Activated CD4-positive, alpha-beta T cell treated with anti-CD3 and anti-CD28 coated beads, Interleukin-2, amount 10 ng/mL, durations not matched to agents 7 days and 5 days (primary cell): Measurements from ENCODE around the gene GALNTL6. TPM values are rescaled to one million over a fixed set of nuclear protein-coding genes. Genes with fewer than 3 reads are reported as not detected.

ENCODE experiments used
- CTCF ChIA-PET: fragments of 350-600 bp; sonication (Branson Sonifier 250); formaldehyde crosslinking; loops from one replicate; lab custom pipeline; 2021; ENCODE audit warnings: antibody characterized with exemption; lab: Charles Lee
- POLR2A ChIA-PET: fragments of 350-600 bp; sonication (Branson Sonifier 250); formaldehyde crosslinking; loops from one replicate; lab custom pipeline; 2021; ENCODE audit warnings: antibody characterized with exemption; lab: Charles Lee
- DNase-seq: peaks from one replicate; pipeline ENCODE4 v3.0.0-alpha.2; 2020
- H3K27ac Mint-ChIP-seq: one replicate; pipeline ENCODE4 v1.8.0; 2021; ENCODE audit warnings: mild to moderate bottlenecking, moderate library complexity, mixed read lengths
- H3K27me3 Mint-ChIP-seq: one replicate; pipeline ENCODE4 v1.8.0; 2021; ENCODE audit warnings: mixed read lengths
- H3K36me3 Mint-ChIP-seq: one replicate; pipeline ENCODE4 v1.8.0; 2021; ENCODE audit warnings: low read depth, mixed read lengths
- H3K4me1 Mint-ChIP-seq: one replicate; pipeline ENCODE4 v1.8.0; 2021; ENCODE audit warnings: mixed read lengths
- H3K4me3 Mint-ChIP-seq: one replicate; pipeline ENCODE4 v1.8.0; 2021; ENCODE audit warnings: mild to moderate bottlenecking, moderate library complexity, mixed read lengths
- H3K9me3 Mint-ChIP-seq: one replicate; pipeline ENCODE4 v1.8.0; 2021; ENCODE audit warnings: mixed read lengths
- total RNA-seq, 2 experiments: library from RNA; stranded (reverse); gene quantifications; one replicate each; pipeline ENCODE4 v1.2.3, GENCODE V29; 2021

The GALNTL6 gene
- total RNA-seq, 2 experiments from 2014 or later = not detected

- no peaks in the 10 kb centered on the region for H3K36me3 Mint-ChIP-seq
Observed at GRCh38 chr4:172619798-172620197, 806.6 kb downstream of the GALNTL6 start.

GRCh38 chr4:172628263-172628662, 815.1 kb downstream of the GALNTL6 start:
- Mint-ChIP-seq H3K4me3 (no peak overlapping the region), H3K4me1 (no peaks in the 10 kb centered on the region), H3K9me3 (no peaks in the 10 kb centered on the region), H3K36me3 (no peaks in the 10 kb centered on the region), H3K27ac (no peak overlapping the region), H3K27me3 (no peaks in the 10 kb centered on the region)
- no peak for DNase-seq
- POLR2A ChIA-PET = no interaction called here
- CTCF ChIA-PET = no interaction called here

More at GRCh38 chr4:172619798-172620197, 806.6 kb downstream of the GALNTL6 start:
- Mint-ChIP-seq H3K27ac (no peak overlapping the region), H3K4me1 (no peaks in the 10 kb centered on the region), H3K27me3 (no peaks in the 10 kb centered on the region), H3K4me3 (no peak overlapping the region), H3K9me3 (no peaks in the 10 kb centered on the region)
- ChIA-PET POLR2A (no interaction called here), CTCF (no interaction called here)
- DNase-seq = no peak

GRCh38 chr4:172630280-172630679, 817.1 kb downstream of the GALNTL6 start:
- Mint-ChIP-seq H3K27ac (no peak overlapping the region), H3K36me3 (no peaks in the 10 kb centered on the region), H3K9me3 (no peaks in the 10 kb centered on the region), H3K27me3 (no peaks in the 10 kb centered on the region), H3K4me3 (no peak overlapping the region), H3K4me1 (no peaks in the 10 kb centered on the region)
- POLR2A ChIA-PET = no interaction called here
- CTCF ChIA-PET = no interaction called here
- no peak for DNase-seq

GRCh38 chr4:172631832-172632231, 818.6 kb downstream of the GALNTL6 start:
- H3K4me3 Mint-ChIP-seq = no peak overlapping the region
- no peak overlapping the region for H3K27ac Mint-ChIP-seq
- ChIA-PET CTCF (no interaction called here), POLR2A (no interaction called here)
- no peaks in the 10 kb centered on the region for H3K4me1 Mint-ChIP-seq
- no peaks in the 10 kb centered on the region for H3K9me3 Mint-ChIP-seq
- DNase-seq = no peak
- no peaks in the 10 kb centered on the region for H3K27me3 Mint-ChIP-seq
- H3K36me3 Mint-ChIP-seq = no peaks in the 10 kb centered on the region

GRCh38 chr4:172648471-172648870, 835.3 kb downstream of the GALNTL6 start:
- CTCF ChIA-PET = no interaction called here
- POLR2A ChIA-PET = no interaction called here

GRCh38 chr4:172649143-172649542, 835.9 kb downstream of the GALNTL6 start:
- Mint-ChIP-seq H3K27me3 (no peaks in the 10 kb centered on the region), H3K4me3 (no peak overlapping the region), H3K36me3 (no peaks in the 10 kb centered on the region), H3K4me1 (no peaks in the 10 kb centered on the region), H3K27ac (no peak overlapping the region), H3K9me3 (no peaks in the 10 kb centered on the region)
- ChIA-PET CTCF (no interaction called here), POLR2A (no interaction called here)
- DNase-seq = no peak

More at GRCh38 chr4:172648471-172648870, 835.3 kb downstream of the GALNTL6 start:
- H3K27ac Mint-ChIP-seq = no peak overlapping the region
- no peaks in the 10 kb centered on the region for H3K27me3 Mint-ChIP-seq
- DNase-seq = no peak
- H3K4me1 Mint-ChIP-seq = no peaks in the 10 kb centered on the region
- H3K9me3 Mint-ChIP-seq = no peaks in the 10 kb centered on the region
- H3K36me3 Mint-ChIP-seq = no peaks in the 10 kb centered on the region
- no peak overlapping the region for H3K4me3 Mint-ChIP-seq

- CTCF ChIA-PET = no interaction called here
- no peak overlapping the region for H3K4me3 Mint-ChIP-seq
Observed at GRCh38 chr4:172650758-172651530, 837.7 kb downstream of the GALNTL6 start.

GRCh38 chr4:172651961-172652360, 838.8 kb downstream of the GALNTL6 start:
- Mint-ChIP-seq H3K4me1 (no peaks in the 10 kb centered on the region), H3K4me3 (no peak overlapping the region), H3K36me3 (no peaks in the 10 kb centered on the region), H3K9me3 (no peaks in the 10 kb centered on the region), H3K27me3 (no peaks in the 10 kb centered on the region), H3K27ac (no peak overlapping the region)
- ChIA-PET POLR2A (no interaction called here), CTCF (no interaction called here)
- no peak for DNase-seq

More at GRCh38 chr4:172650758-172651530, 837.7 kb downstream of the GALNTL6 start:
- POLR2A ChIA-PET = no interaction called here
- Mint-ChIP-seq H3K27me3 (no peaks in the 10 kb centered on the region), H3K27ac (no peak overlapping the region), H3K9me3 (no peaks in the 10 kb centered on the region), H3K4me1 (no peaks in the 10 kb centered on the region), H3K36me3 (no peaks in the 10 kb centered on the region)
- no peak for DNase-seq

GRCh38 chr4:172652369-172652768, 839.2 kb downstream of the GALNTL6 start:
- DNase-seq = no peak
- Mint-ChIP-seq H3K36me3 (no peaks in the 10 kb centered on the region), H3K9me3 (no peaks in the 10 kb centered on the region), H3K4me1 (no peaks in the 10 kb centered on the region), H3K4me3 (no peak overlapping the region), H3K27me3 (no peaks in the 10 kb centered on the region), H3K27ac (no peak overlapping the region)
- POLR2A ChIA-PET = no interaction called here
- CTCF ChIA-PET = no interaction called here

GRCh38 chr4:172653676-172654075, 840.5 kb downstream of the GALNTL6 start:
- no peaks in the 10 kb centered on the region for H3K27me3 Mint-ChIP-seq
- no peak overlapping the region for H3K4me3 Mint-ChIP-seq
- H3K9me3 Mint-ChIP-seq = no peaks in the 10 kb centered on the region
- ChIA-PET POLR2A (no interaction called here), CTCF (no interaction called here)
- H3K27ac Mint-ChIP-seq = no peak overlapping the region
- H3K36me3 Mint-ChIP-seq = no peaks in the 10 kb centered on the region
- no peak for DNase-seq
- no peaks in the 10 kb centered on the region for H3K4me1 Mint-ChIP-seq

GRCh38 chr4:172654457-172654856, 841.3 kb downstream of the GALNTL6 start:
- H3K36me3 Mint-ChIP-seq = no peaks in the 10 kb centered on the region
- H3K4me3 Mint-ChIP-seq = no peak overlapping the region
- no peaks in the 10 kb centered on the region for H3K4me1 Mint-ChIP-seq
- ChIA-PET CTCF (no interaction called here), POLR2A (no interaction called here)
- no peak overlapping the region for H3K27ac Mint-ChIP-seq
- no peak for DNase-seq
- H3K9me3 Mint-ChIP-seq = no peaks in the 10 kb centered on the region
- H3K27me3 Mint-ChIP-seq = no peaks in the 10 kb centered on the region

- no peaks in the 10 kb centered on the region for H3K9me3 Mint-ChIP-seq
- no peaks in the 10 kb centered on the region for H3K27me3 Mint-ChIP-seq
- DNase-seq = no peak
- no peaks in the 10 kb centered on the region for H3K4me1 Mint-ChIP-seq
- no peaks in the 10 kb centered on the region for H3K36me3 Mint-ChIP-seq
- POLR2A ChIA-PET = no interaction called here
- no peak overlapping the region for H3K4me3 Mint-ChIP-seq
- CTCF ChIA-PET = no interaction called here
- no peak overlapping the region for H3K27ac Mint-ChIP-seq
Observed at GRCh38 chr4:172656055-172656454, 842.9 kb downstream of the GALNTL6 start.

GRCh38 chr4:172657081-172657480, 843.9 kb downstream of the GALNTL6 start:
- Mint-ChIP-seq H3K4me3 (no peak overlapping the region), H3K36me3 (no peaks in the 10 kb centered on the region), H3K27ac (no peak overlapping the region), H3K9me3 (no peaks in the 10 kb centered on the region), H3K27me3 (no peaks in the 10 kb centered on the region), H3K4me1 (no peaks in the 10 kb centered on the region)
- POLR2A ChIA-PET = no interaction called here
- no peak for DNase-seq
- CTCF ChIA-PET = no interaction called here

GRCh38 chr4:172660251-172660650, 847.0 kb downstream of the GALNTL6 start:
- ChIA-PET POLR2A (no interaction called here), CTCF (interaction anchor here (0.5 kb wide), 1 partner anchor 168 kb away, joined by 3 read pairs; no protein-coding TSS in a partner anchor)
- no peaks in the 10 kb centered on the region for H3K27me3 Mint-ChIP-seq
- H3K4me3 Mint-ChIP-seq = no peak overlapping the region
- H3K4me1 Mint-ChIP-seq = no peaks in the 10 kb centered on the region
- no peak for DNase-seq
- no peaks in the 10 kb centered on the region for H3K9me3 Mint-ChIP-seq
- H3K27ac Mint-ChIP-seq = no peak overlapping the region
- H3K36me3 Mint-ChIP-seq = no peaks in the 10 kb centered on the region
